Stimulated activated CD4-positive, alpha-beta T cell treated with anti-CD3 and anti-CD28 coated beads, Interleukin-4, amount 100 ng/mL, for 24 hours (primary cell): ENCODE data around the gene TTYH3.

Source experiments
- DNase-seq: peaks from one replicate; pipeline ENCODE4 v3.0.0-alpha.2; 2020

TTYH3 gene

DNA sequence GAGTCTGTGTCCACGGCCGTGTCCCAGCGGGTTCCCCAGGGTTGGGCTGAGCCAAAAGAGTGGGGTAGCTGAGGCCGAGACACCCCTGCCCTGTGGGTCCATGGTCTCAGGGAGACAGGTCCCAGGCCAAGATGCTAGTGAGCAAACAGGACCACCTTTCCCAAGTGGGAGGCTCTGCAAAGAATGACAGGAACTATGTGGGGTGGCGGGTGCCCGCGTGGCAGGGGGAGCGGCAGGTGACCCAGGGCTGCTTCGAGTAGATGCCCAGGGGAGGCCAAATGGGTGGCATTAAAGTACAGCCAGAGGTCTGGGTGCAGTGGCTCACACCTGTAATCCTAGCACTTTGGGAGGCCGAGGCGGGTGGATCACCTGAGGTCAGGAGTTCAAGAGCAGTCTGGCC, 18.2 kb downstream of the TTYH3 start:
- DNase-seq, result no peak

DNA sequence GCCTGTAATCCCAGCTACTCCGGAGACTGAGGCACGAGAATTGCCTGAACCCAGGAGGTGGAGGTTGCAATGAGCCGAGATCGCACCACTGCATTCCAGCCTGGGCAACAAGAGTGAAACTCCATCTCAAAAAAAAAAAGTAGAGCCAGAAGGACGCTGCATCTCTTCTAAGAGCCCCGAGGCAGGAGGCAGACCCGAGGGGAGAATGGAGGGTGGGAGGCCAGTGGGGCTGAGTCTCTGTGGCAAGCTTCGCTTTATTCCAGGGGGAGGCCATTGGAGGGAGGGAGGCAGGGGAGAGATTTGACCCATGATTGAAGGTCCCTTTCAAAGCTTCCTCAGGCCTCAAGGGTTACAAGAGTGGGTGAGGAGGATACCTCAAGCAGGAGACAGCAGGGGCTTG, 18.7 kb downstream of the TTYH3 start:
- DNase-seq, result no peak

- DNase-seq, result no peak
Measured at GRCh38 chr7:2651336-2651735, 19.6 kb downstream of the TTYH3 start.

DNA sequence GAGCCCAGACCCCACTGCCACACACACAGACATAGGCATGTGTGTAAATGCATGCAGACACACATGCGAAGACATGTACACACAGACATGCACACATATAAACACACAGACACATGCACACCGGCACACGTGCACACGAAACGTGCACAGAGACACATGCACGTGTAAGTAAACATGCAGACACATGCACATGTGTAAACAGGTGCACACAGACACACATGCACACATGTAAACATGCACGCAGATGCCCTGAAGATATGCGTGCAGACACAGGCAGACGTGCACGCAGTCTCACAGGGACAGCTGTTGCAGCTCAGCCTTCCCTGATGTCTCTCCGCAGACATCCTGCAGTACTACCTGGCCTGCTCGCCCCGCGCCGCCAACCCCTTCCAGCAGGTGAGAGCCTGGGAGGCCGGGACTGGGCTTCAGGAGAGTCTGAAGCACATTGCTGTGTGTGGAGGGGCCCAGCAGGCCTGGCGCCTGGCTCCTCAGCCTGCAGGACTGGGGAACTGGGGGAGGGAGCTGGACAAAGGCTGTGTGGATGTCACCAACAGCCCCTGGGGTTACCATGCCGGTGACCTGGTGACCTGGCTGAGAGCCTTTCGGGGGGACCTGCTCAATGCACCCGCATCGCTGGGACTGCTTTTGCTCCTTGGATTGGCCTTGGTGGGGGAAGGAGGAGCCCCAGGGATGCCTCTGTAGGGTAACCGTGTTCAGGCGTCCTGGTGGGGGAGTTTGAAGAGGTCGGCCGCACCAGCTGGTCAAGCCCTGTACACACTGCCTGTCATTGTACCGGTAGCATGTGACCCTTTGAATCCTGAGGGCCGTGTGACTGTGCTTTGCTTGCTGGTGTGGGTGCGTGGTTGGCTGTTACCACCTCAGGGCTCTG, 20.3 kb downstream of the TTYH3 start:
- no peak for DNase-seq

- DNase-seq, result no peak
Measured at GRCh38 chr7:2652736-2653060, 20.9 kb downstream of the TTYH3 start.

GRCh38 chr7:2654059-2654458, 22.3 kb downstream of the TTYH3 start:
- no peak for DNase-seq

DNA sequence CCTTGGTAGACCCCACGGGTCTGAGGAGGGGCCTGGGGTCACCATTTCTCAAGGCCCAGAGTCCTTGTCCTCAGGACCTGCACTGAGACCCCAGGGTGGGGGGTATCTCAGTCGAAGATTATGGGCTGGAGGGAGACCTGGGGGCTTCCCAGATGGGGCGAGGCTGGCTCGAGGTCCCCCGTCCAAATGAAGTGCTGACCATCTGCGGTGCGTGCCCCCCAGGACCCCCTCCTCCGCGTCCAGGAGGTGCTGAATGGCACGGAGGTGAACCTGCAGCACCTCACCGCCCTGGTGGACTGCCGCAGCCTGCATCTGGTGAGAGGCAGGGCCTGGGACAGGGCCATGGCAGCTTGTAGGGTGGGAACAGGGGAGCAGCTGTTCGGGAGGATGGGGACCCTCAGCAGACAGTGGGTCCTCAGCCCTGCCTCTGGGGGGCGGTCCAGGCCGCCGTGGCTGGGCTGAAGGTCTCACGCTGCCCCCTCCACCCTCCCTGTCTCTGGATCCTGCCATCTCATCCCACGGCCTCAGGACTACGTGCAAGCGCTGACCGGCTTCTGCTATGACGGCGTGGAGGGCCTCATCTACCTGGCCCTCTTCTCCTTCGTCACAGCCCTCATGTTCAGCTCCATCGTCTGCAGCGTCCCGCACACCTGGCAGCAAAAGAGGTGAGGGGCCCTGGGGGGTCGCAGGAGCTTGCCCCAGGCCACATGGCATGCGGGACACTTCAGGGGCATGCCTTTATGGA, 24.3 kb downstream of the TTYH3 start:
- no peak for DNase-seq

DNA sequence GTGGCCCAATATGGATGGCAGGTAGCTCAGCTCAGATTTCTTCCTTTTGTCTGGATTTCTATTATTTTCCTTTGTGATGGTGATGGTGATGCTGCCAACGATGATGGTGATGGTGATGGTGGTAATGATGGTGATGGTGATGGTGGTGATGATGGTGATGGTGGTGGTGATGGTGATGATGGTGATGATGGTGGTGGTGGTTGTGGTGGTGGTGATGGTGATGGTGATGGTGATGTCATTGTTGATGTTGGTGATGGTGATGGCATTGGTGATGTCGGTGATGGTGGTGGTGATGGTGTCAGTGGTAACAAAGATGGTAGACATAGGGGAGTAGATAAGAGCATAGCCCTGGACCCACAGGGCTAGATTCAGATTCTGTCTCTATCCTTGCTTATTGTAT, 25.4 kb downstream of the TTYH3 start:
- DNase-seq, result no peak

- no peak for DNase-seq
Measured at GRCh38 chr7:2657920-2658671, 26.3 kb downstream of the TTYH3 start.

DNA sequence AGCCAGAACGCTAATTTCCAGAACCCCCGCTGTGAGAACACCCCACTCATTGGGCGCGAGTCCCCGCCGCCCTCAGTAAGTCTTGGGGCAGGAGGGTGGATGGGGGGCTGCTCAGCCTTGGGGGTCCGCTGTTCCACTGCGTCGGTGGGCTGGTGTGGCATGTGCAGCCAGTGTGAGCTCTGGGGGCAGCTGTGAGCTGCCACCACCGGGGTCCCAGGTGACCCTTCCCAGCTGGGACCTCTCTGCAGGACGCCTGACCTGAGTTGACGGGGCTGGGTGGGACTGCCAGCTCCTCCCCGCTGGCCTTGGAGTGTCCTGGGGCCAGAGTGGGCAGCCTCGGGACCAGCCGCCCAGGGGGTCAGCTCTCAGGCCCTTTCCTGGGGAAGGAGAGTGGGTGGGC, 27.2 kb downstream of the TTYH3 start:
- no peak for DNase-seq

DNA sequence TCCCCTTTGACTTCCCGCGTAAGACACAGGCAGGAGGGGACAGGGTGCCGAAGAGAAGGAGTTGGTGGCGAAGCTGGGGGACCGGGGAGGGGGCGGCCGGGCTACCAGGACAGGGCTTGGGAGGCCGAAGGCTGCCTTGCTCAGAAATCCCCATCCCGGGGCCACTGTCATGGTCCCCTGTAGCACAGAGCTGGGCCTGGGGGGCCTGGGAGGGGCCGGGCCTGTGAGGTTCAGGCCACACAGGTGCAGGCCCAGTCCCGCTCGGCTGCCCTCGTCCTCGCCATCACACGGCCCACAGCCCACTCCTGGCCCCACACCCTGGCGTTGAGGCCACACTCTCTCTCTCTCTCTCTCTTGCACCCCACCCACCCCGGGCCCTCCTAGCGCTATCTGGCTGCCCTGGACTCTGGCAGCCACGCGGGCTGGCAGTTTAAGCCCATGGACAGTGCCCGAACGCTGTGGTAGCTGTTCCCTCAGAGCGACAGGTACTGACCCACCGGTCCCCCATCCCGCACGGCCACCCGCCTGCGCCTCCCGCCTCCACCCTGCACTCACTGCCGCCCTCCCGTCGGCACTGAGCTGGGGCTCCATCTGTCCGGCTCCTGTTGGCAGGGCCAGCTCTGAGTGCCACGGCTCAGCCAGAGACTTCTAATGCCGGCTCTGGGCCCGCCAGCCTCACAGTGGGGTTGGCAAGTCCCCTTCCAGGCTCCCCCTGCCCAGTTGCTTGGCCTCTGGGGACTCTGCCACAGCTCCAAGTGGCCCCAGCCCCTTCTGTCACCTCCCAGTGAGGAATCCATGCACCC, 28.0 kb downstream of the TTYH3 start:
- DNase-seq, result no peak

GRCh38 chr7:2660359-2661095, 28.7 kb downstream of the TTYH3 start:
- no peak for DNase-seq

GRCh38 chr7:2661096-2661449, 29.3 kb downstream of the TTYH3 start:
- DNase-seq, result no peak

DNA sequence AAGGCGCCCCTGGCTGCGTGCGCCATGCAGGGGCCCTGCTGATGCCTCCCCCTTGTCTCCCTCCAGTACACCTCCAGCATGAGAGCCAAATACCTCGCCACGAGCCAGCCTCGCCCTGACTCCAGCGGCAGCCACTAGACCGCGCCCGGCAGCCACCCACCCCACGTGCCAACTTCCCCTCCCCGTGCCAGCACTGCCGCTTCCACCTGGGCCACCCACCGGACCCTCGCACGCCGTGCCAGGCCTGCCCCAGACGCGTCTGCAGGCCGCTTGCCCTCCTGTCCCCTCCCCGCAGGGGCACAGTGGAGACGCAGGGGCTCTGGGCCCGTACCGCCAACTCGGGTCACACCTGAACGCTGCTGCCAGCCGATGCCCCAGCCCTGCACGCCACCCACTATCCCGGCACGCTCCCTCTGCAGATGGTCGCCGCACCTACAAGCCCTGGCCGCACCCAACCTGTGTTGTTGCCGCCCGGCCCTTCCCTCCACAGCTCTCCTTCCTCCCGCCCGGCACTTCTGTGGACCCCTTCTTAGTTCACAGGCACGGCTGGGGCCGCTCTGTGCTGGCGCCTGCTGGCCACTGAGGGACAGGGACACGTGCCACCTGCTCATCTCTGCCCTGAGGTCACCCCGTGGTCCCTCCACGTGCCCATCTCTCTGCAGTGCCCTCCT, 30.0 kb downstream of the TTYH3 start:
- no peak for DNase-seq

DNA sequence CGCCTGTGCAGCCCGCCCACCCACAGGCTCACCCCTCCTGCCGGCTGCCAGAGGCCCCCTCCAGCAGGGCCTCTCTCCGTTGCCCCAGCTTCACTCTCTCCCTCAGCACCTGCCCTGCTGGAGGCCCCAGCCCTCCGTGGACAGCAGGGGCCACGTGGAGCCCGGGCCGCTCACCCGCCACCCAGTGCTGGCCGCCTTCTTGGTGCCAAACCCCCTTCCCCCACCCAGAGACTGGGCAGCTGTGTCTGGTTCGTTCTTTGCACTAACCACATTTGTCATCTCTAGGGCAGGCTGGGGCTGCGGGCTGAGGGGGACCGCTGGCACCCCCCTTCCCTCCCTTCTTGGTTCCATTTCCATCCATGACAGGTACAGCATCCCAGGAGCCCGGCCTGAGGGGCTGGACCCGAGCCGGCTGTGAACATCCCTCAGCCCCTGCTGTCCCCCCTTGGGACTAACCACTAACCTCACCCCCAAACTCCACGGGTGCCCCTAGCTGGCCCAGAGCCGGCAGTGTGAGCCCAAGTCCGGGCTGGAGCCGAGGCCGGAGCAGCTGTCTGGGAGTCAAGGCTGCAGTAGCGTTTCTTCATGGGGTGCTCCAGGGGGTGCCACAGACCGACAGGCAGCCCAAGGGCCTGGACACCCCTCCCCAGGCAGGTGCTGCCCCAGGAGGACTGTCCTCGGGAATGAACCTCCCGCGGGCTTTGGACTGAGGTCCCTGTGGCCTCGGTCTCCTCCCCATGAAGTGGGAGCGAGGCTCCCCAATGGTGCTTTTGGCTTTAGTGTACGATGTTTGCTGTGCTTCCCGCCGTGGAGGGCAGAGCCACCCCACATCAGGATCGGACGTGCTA, 30.7 kb downstream of the TTYH3 start:
- DNase-seq, result no peak

DNA sequence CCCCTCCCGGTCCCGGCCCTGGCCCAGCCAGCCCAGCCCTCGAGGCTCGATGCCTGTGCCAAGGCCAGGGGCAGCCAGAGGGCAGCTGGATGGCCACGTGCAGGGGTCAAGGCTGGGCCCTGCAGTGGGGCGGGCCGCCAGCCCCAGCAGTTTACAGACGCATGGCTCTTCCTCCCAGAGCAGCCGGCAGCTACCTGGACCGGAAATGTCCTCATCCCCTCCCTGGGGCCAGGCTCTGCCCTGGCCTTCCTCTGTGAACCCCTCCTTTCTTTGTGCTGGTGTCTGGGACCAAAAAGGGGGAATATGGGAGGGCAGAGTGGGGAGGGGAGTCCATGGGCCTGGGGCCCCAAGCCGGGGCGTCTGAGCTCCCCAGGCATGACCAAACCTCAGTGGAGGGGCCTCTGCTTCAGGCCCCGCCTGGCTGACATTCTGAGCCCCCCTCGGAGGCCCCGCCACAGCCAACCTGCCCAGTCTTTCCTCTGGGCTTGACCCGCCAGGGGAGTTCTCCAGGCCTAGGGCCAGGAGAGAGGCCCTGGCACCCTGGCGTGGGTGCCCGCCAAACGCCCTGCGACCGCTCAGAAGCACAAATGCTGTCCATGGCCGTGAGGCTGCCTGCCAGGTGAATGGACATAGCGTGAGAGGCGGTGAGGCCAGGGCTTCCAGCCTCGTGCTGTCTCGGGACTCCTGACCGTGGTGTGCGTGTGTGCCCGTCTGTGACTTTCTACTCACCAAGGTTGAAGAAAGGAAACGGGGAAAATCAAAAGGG, 31.5 kb downstream of the TTYH3 start:
- DNase-seq, result no peak

DNA sequence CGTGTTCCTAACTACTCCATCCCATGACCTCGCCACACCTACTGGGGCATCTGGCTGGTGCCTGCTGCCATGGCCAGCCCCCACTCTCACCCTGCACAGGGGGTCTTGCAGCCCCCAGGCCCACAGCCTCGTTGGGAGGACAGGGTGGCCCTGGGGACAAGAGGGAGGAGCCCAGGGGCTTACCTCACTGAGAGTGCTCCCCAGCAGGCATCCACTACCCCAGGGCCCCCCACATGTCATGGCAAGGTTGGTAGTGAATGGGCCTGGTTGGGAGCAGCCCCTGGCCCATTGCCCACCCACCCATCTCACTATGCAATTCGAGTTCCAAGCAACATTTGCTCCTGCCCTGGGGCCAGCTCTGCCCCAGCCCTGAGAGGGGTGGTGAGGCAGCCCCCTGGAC, 32.2 kb downstream of the TTYH3 start:
- DNase-seq, result no peak

DNA sequence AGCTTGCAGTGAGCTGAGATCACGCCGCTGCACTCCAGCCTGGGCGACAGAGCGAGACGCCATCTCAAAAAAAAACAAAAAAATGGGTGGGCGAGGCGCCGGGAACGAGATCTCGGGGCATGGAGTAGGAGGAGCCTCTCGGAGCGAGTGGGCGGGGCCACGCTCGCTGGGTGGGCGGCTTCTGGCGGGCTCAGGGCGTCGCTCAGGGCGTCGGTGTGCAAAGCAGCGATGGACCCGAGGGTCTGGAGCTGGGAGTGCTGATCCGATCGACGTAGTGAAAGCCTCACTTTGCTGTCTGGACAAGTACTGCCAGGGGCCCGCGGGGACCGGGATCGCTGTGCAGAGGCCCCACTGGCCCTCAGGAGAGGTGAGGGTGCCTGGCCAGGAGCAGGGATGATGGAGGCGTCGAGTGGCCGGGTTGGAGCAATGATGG, 33.6 kb downstream of the TTYH3 start:
- DNase-seq, result no peak

DNA sequence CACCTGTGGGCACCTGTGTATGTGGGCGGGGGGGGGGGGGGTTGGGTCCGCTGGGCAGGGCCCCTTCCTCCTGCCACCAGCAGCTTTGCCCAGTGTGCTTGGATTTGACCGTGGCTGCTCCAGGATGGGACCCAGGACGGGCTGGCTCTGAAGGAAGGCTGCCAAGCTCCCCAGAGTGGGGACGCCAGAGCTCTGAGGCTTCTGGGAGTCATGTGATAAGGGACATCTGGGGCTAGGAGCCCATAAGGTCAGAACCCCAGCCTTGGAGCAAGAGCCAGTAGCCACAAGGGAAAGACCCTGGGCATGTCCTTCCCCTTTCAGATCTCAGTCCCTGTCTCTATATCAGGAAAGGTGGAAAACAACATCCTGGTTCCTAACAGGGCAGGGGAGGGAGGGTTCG, 34.4 kb downstream of the TTYH3 start:
- no peak for DNase-seq
